H9 (cell line): ENCODE data around the gene BCHE. TPM values are rescaled to one million over a fixed set of nuclear protein-coding genes. Genes with fewer than 3 reads are reported as not detected.

Experiments
- DNase-seq: peaks from one replicate; pipeline ENCODE4 v3.0.0-alpha.2; 2017
- H2AFZ ChIP-seq: one replicate; pipeline ENCODE4 v1.6.1; 2013; ENCODE audit warnings: mild to moderate bottlenecking, low read length, control low read depth, moderate library complexity
- H2AK5ac ChIP-seq: 2 replicates; pipeline ENCODE4 v1.6.1; 2013; ENCODE audit warnings: low read length, control low read depth, mixed read lengths; ENCODE audit not compliant: insufficient read length
- H2BK120ac ChIP-seq: one replicate; pipeline ENCODE4 v1.6.1; 2013; ENCODE audit warnings: low read depth, mild to moderate bottlenecking, low read length, control low read depth, inconsistent platforms; ENCODE audit not compliant: poor library complexity, severe bottlenecking
- H2BK12ac ChIP-seq: 2 replicates; pipeline ENCODE4 v1.6.1; 2013; ENCODE audit warnings: low read length, control low read depth, mixed read lengths, low read depth; ENCODE audit not compliant: insufficient read length
- H2BK15ac ChIP-seq: 2 replicates; pipeline ENCODE4 v1.6.1; 2013; ENCODE audit warnings: low read depth, low read length, control low read depth
- H2BK20ac ChIP-seq: one replicate; pipeline ENCODE4 v1.6.1; 2013; ENCODE audit warnings: low read depth, mild to moderate bottlenecking, low read length, control low read depth, inconsistent platforms; ENCODE audit not compliant: poor library complexity, severe bottlenecking
- H2BK5ac ChIP-seq: 2 replicates; pipeline ENCODE4 v1.6.1; 2013; ENCODE audit warnings: low read length, control low read depth, mixed read lengths; ENCODE audit not compliant: insufficient read length
- H3K14ac ChIP-seq: 2 replicates; pipeline ENCODE4 v1.6.1; 2013; ENCODE audit warnings: low read length, control low read depth; ENCODE audit not compliant: insufficient read depth
- H3K18ac ChIP-seq: 2 replicates; pipeline ENCODE4 v1.6.1; 2013; ENCODE audit warnings: low read depth, mild to moderate bottlenecking, mixed read lengths, low read length, control low read depth; ENCODE audit not compliant: insufficient read length
- H3K23ac ChIP-seq: 2 replicates; pipeline ENCODE4 v1.6.1; 2013; ENCODE audit warnings: low read length, control low read depth, mixed read lengths, low read depth; ENCODE audit not compliant: insufficient read length
- H3K23me2 ChIP-seq: 2 replicates; pipeline ENCODE4 v1.6.1; 2013; ENCODE audit warnings: low read depth, mild to moderate bottlenecking, mixed read lengths, low read length, control low read depth; ENCODE audit not compliant: insufficient read length, poor library complexity, severe bottlenecking
- H3K27ac ChIP-seq: 2 replicates; pipeline ENCODE4 v1.5.1; 2013; ENCODE audit warnings: low read length, control low read depth, mixed read lengths, low read depth; ENCODE audit not compliant: insufficient read length
- H3K27me3 ChIP-seq: 2 replicates; pipeline ENCODE4 v1.6.1; 2013; ENCODE audit warnings: low read length, control low read depth, inconsistent platforms; ENCODE audit not compliant: insufficient read depth
- H3K4ac ChIP-seq: 2 replicates; pipeline ENCODE4 v1.6.1; 2013; ENCODE audit warnings: low read depth, mild to moderate bottlenecking, control low read depth, inconsistent platforms, low read length, moderate library complexity
- H3K4me1 ChIP-seq: 2 replicates; pipeline ENCODE4 v1.6.1; 2013; ENCODE audit warnings: low read length, control low read depth, inconsistent platforms; ENCODE audit not compliant: insufficient read depth
- H3K4me2 ChIP-seq: 2 replicates; pipeline ENCODE4 v1.6.1; 2013; ENCODE audit warnings: low read length, control low read depth, mixed read lengths; ENCODE audit not compliant: insufficient read length, insufficient read depth
- H3K56ac ChIP-seq: 2 replicates; pipeline ENCODE4 v1.6.1; 2013; ENCODE audit warnings: low read depth, mild to moderate bottlenecking, mixed read lengths, low read length, control low read depth; ENCODE audit not compliant: insufficient read length
- H3K79me1 ChIP-seq: 2 replicates; pipeline ENCODE4 v1.6.1; 2013; ENCODE audit warnings: low read depth, mild to moderate bottlenecking, moderate library complexity, low read length, control low read depth, inconsistent platforms; ENCODE audit not compliant: insufficient read depth, poor library complexity, severe bottlenecking
- H3K79me2 ChIP-seq: 2 replicates; pipeline ENCODE4 v1.6.1; 2013; ENCODE audit warnings: low read length, control low read depth, inconsistent platforms; ENCODE audit not compliant: insufficient read depth
- H3K9ac ChIP-seq: 2 replicates; pipeline ENCODE4 v1.6.1; 2013; ENCODE audit warnings: low read length, control low read depth, mixed read lengths; ENCODE audit not compliant: insufficient read length; ENCODE audit errors: extremely low read depth
- H3K9me3 ChIP-seq: one replicate; pipeline ENCODE4 v1.6.1; 2013; ENCODE audit warnings: low read depth, low read length, inconsistent platforms; ENCODE audit not compliant: control insufficient read depth
- H3T11ph ChIP-seq: one replicate; pipeline ENCODE4 v1.6.1; 2013; ENCODE audit warnings: mild to moderate bottlenecking, low read length, control low read depth, inconsistent platforms
- H4K20me1 ChIP-seq: one replicate; pipeline ENCODE4 v1.6.1; 2013; ENCODE audit not compliant: control insufficient read depth, insufficient read length, insufficient read depth
- H4K5ac ChIP-seq: 2 replicates; pipeline ENCODE4 v1.6.1; 2013; ENCODE audit warnings: low read depth, mild to moderate bottlenecking, mixed read lengths, low read length, control low read depth; ENCODE audit not compliant: insufficient read length
- H4K8ac ChIP-seq: replicated peaks from 2 replicates; pipeline ENCODE4 v1.6.1; 2013; ENCODE audit warnings: low read length, control low read depth, mixed read lengths, low read depth; ENCODE audit not compliant: insufficient read length
- H4K91ac ChIP-seq: 2 replicates; pipeline ENCODE4 v1.6.1; 2013; ENCODE audit warnings: low read depth, mild to moderate bottlenecking, moderate library complexity, mixed read lengths, low read length, control low read depth; ENCODE audit not compliant: insufficient read length
- H3K27ac Mint-ChIP-seq, 3 experiments: 2 replicates in 2 of 3; 3 replicates in 1 of 3; pipeline ENCODE4 v1.8.0; 2020 to 2021; ENCODE audit warnings: mixed read lengths in 3 of 3, mild to moderate bottlenecking in 1 of 3, moderate library complexity in 1 of 3
- H3K27me3 Mint-ChIP-seq: 2 replicates; pipeline ENCODE4 v1.8.0; 2021; ENCODE audit warnings: low read depth, mild to moderate bottlenecking, moderate library complexity, mixed read lengths
- H3K36me3 Mint-ChIP-seq, 3 experiments: 2 replicates in 2 of 3; 3 replicates in 1 of 3; pipeline ENCODE4 v1.8.0; 2020 to 2021; ENCODE audit warnings: low read depth in 3 of 3, mixed read lengths in 3 of 3; ENCODE audit not compliant: insufficient read depth in 1 of 3
- H3K4me1 Mint-ChIP-seq, 2 experiments: 2 replicates each; pipeline ENCODE4 v1.8.0; 2020; ENCODE audit warnings: mixed read lengths in 2 of 2
- H3K4me3 Mint-ChIP-seq, 2 experiments: 2 replicates in 1 of 2; 3 replicates in 1 of 2; pipeline ENCODE4 v1.8.0; 2020 to 2021; ENCODE audit warnings: mild to moderate bottlenecking in 2 of 2, mixed read lengths in 2 of 2, moderate library complexity in 1 of 2
- H3K9me3 Mint-ChIP-seq, 2 experiments: 2 replicates in 1 of 2; 3 replicates in 1 of 2; pipeline ENCODE4 v1.8.0; 2020; ENCODE audit warnings: mild to moderate bottlenecking in 2 of 2, mixed read lengths in 2 of 2, moderate library complexity in 1 of 2
- CTCF ChIP-seq: fragments of 200-600 bp; sonication (generic); conservative IDR thresholded peaks from 3 replicates; pipeline ENCODE4 v1.8.0; 2021; ENCODE audit warnings: antibody characterized with exemption, mild to moderate bottlenecking
- WGBS: extraction: QIAGEN DNeasy Blood & Tissue Kit; methylation state at CpG from one replicate; pipeline ENCODE4 v1.1.7; 2013; ENCODE audit warnings: missing lambda C conversion rate, low lambda C conversion rate, mixed read lengths; ENCODE audit not compliant: insufficient read length; ENCODE audit errors: extremely low coverage; 5-methylcytosine and 5-hydroxymethylcytosine counted together
- total RNA-seq: library from RNA; stranded (reverse); gene quantifications from 2 replicates; pipeline ENCODE4 v1.2.1, GENCODE V29; 2021

BCHE gene
- total RNA-seq, 1 experiment from 2014 or later: 1.4 TPM

GRCh38 chr3:165883117-165883516, 45.9 kb upstream of the BCHE start:
- Histone ChIP-seq H3K18ac (no peak overlapping the region), H3K79me2 (no peaks in the 10 kb centered on the region), H3K4me1 (no peaks in the 10 kb centered on the region), H3K4ac (no peak overlapping the region), H3K14ac (no peak overlapping the region), H2AK5ac (no peak overlapping the region), H2BK12ac (no peak overlapping the region), H3K56ac (no peak overlapping the region), H4K20me1 (no peaks in the 10 kb centered on the region), H4K8ac (no peak overlapping the region), H4K5ac (no peak overlapping the region), H2BK20ac (no peak overlapping the region), H3K27me3 (no peaks in the 10 kb centered on the region), H3K23me2 (no peaks in the 10 kb centered on the region), H3K27ac (no peak overlapping the region), H2BK15ac (no peak overlapping the region), H3T11ph (no peak overlapping the region), H2BK5ac (no peak overlapping the region), H4K91ac (no peak overlapping the region), H3K4me2 (no peak overlapping the region), H3K23ac (no peak overlapping the region), H3K9ac (no peak overlapping the region), H3K9me3 (no peaks in the 10 kb centered on the region), H2BK120ac (no peak overlapping the region), H3K79me1 (no peaks in the 10 kb centered on the region), H2AFZ (no peak overlapping the region)
- H3K9me3 Mint-ChIP-seq: peaks cover 0 to 2% of the 10 kb centered on the region in 2 experiments; a peak in 2 of 5 replicates
- H3K4me1 Mint-ChIP-seq: peaks cover 8 to 18% of the 10 kb centered on the region in 2 experiments
- no peaks in the 10 kb centered on the region for H3K36me3 Mint-ChIP-seq
- WGBS: no CpG with 5 or more reads among the region's 2 CpGs
- DNase-seq: no peak
- no peaks in the 10 kb centered on the region for H3K27me3 Mint-ChIP-seq
- no peak overlapping the region for H3K27ac Mint-ChIP-seq
- no peak overlapping the region for H3K4me3 Mint-ChIP-seq
- TF ChIP-seq CTCF: no peak
